Caco-2 (cell line): ENCODE data around the gene BIRC7. TPM values are rescaled to one million over a fixed set of nuclear protein-coding genes. Genes with fewer than 3 reads are reported as not detected.
A peak's percentile ranks its signal among the peaks of the same experiment; 100 is the strongest.

Source experiments
- BruUV-seq: library from RNA; stranded (reverse); fragments of 400-500 nt; replicated peaks from 2 replicates; lab custom pipeline; 2021; lab: Mats Ljungman, UMichigan
- CTCF ChIA-PET: fragments of 300-600 bp; sonication (Branson Sonifier 250); formaldehyde crosslinking; loops from one replicate; lab custom pipeline; 2022; ENCODE audit warnings: antibody characterized with exemption; lab: Charles Lee
- POLR2A ChIA-PET: fragments of 300-600 bp; sonication (Branson Sonifier 250); formaldehyde crosslinking; loops from one replicate; lab custom pipeline; 2022; ENCODE audit warnings: antibody characterized with exemption; lab: Charles Lee
- DNase-seq, 2 experiments: peaks; one replicate each; pipeline versions ENCODE4 v3.0.0 to v3.0.0-alpha.2; 2020 to 2022
- H3K27me3 ChIP-seq: replicated peaks from 2 replicates; pipeline ENCODE4 v1.6.0; 2011; ENCODE audit warnings: low read length; ENCODE audit not compliant: control insufficient read depth, insufficient read depth
- H3K36me3 ChIP-seq: 2 replicates; pipeline ENCODE4 v1.5.1; 2011; ENCODE audit warnings: low read length; ENCODE audit not compliant: control insufficient read depth, insufficient read depth
- H3K4me1 ChIP-seq: fragments of 250-450 bp; sonication (Bioruptor Pico); 2 replicates; pipeline ENCODE4 v1.5.1; 2020; ENCODE audit warnings: mild to moderate bottlenecking
- H3K4me3 ChIP-seq: 2 replicates; pipeline ENCODE4 v1.5.1; 2011; ENCODE audit warnings: low read depth, mild to moderate bottlenecking, control low read depth, low read length
- H3K9me3 ChIP-seq: fragments of 250-450 bp; sonication (Bioruptor Pico); 2 replicates; pipeline ENCODE4 v1.5.1; 2020; ENCODE audit warnings: mild to moderate bottlenecking, moderate library complexity
- H3K27ac Mint-ChIP-seq: one replicate; pipeline ENCODE4 v1.8.0; 2022; ENCODE audit warnings: mixed read lengths; ENCODE audit not compliant: unreplicated experiment
- H3K27me3 Mint-ChIP-seq: one replicate; pipeline ENCODE4 v1.8.0; 2022; ENCODE audit warnings: mixed read lengths; ENCODE audit not compliant: insufficient read depth, unreplicated experiment
- H3K36me3 Mint-ChIP-seq: one replicate; pipeline ENCODE4 v1.8.0; 2022; ENCODE audit warnings: mild to moderate bottlenecking, mixed read lengths; ENCODE audit not compliant: insufficient read depth, unreplicated experiment
- H3K4me1 Mint-ChIP-seq: one replicate; pipeline ENCODE4 v1.8.0; 2022; ENCODE audit warnings: low read depth, mixed read lengths; ENCODE audit not compliant: unreplicated experiment
- H3K4me3 Mint-ChIP-seq: one replicate; pipeline ENCODE4 v1.8.0; 2022; ENCODE audit warnings: mild to moderate bottlenecking, moderate library complexity, mixed read lengths; ENCODE audit not compliant: unreplicated experiment
- H3K9me3 Mint-ChIP-seq: one replicate; pipeline ENCODE4 v1.8.0; 2022; ENCODE audit warnings: mixed read lengths; ENCODE audit not compliant: unreplicated experiment
- intact Hi-C: fragments of 100-400 bp; cut with micrococcal nuclease; formaldehyde crosslinking; loops from one replicate; pipeline ENCODE4 v1.10.0; 2022; ENCODE audit not compliant: unreplicated experiment
- total RNA-seq: library from RNA; stranded (reverse); gene quantifications from 2 replicates; pipeline ENCODE4 v1.2.3, GENCODE V29; 2022
- TF ChIP-seq, protein P1 (sequence below), 2 experiments: fragments of 200-600 bp in 1 of 2; IDR thresholded peaks; 1 replicate in 1 of 2; 2 replicates in 1 of 2; pipeline versions ENCODE4 v1.5.1 to v1.8.0; 2011 to 2022; ENCODE audit warnings: antibody characterized with exemption in 1 of 2, control low read depth in 1 of 2, inconsistent platforms in 1 of 2, low read depth in 1 of 2, low read length in 1 of 2, mild to moderate bottlenecking in 1 of 2, moderate library complexity in 1 of 2; ENCODE audit not compliant: insufficient read depth in 1 of 2, severe bottlenecking in 1 of 2, unreplicated experiment in 1 of 2

Gene BIRC7
- total RNA-seq, 1 experiment from 2014 or later: 0.54 TPM

DNA sequence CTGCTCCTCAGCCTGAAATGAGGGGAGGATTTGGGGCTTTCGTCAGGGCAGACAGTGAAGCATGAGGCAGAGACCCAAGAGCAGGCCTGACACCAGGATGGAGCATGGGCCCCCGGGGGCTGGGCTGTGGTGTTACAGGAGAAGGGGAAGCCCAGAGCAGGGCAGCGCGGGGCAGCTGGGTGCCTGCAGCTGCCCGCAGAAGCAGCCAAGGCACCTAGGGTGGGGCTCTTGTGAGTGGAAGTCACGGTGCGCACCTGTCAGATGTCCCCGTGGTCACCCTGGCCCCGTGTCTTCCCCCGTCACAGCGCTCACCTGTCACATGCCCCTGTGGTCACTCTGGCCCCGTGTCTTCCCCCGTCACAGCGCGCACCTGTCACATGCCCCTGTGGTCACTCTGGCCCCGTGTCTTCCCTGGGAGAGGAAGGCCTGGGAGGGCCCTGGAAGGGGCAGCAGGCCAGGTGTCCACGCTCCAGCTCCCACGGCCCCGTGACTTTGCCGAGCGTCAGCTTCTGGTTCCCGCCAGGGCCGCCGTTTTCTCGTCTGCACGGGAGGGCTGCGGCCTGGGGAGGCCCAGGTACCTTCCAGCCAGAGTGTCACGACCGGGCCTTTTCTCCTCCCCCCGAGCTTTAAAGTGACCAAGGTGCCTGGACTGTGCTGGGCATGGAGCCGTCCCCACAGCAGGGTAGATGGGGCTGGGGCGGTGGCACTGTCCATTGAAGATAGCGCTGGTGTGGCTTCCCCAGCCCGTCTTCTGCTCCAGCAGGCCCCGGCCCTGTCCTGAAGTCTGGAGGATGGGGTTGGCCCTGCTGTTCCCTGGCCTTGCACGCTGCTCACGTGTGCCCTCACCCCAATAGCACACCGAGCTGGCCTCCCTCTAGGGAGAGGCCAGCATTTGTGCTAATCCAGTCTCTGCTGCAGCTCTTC, 46.3 kb downstream of the BIRC7 start:
- H3K4me3 ChIP-seq: no peak overlapping the region
- intact Hi-C loops: no loop called here
- no peaks in the 10 kb centered on the region for H3K27me3 ChIP-seq
- Mint-ChIP-seq H3K36me3 (peaks cover 99% of the 10 kb centered on the region), H3K4me1 (no peaks in the 10 kb centered on the region), H3K27ac (peak overlapping the region; percentile 72), H3K4me3 (no peak overlapping the region), H3K9me3 (no peaks in the 10 kb centered on the region), H3K27me3 (no peaks in the 10 kb centered on the region)
- TF ChIP-seq, protein P1, sequence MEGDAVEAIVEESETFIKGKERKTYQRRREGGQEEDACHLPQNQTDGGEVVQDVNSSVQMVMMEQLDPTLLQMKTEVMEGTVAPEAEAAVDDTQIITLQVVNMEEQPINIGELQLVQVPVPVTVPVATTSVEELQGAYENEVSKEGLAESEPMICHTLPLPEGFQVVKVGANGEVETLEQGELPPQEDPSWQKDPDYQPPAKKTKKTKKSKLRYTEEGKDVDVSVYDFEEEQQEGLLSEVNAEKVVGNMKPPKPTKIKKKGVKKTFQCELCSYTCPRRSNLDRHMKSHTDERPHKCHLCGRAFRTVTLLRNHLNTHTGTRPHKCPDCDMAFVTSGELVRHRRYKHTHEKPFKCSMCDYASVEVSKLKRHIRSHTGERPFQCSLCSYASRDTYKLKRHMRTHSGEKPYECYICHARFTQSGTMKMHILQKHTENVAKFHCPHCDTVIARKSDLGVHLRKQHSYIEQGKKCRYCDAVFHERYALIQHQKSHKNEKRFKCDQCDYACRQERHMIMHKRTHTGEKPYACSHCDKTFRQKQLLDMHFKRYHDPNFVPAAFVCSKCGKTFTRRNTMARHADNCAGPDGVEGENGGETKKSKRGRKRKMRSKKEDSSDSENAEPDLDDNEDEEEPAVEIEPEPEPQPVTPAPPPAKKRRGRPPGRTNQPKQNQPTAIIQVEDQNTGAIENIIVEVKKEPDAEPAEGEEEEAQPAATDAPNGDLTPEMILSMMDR (IDR thresholded peaks at IDR 0.05; ENCODE audit: insufficient read depth in 1 of 2, low read depth in 1 of 2, low read length in 1 of 2, severe bottlenecking in 1 of 2, unreplicated experiment in 1 of 2): no peak
- no peak for DNase-seq
- no peaks in the 10 kb centered on the region for H3K9me3 ChIP-seq
- no peaks in the 10 kb centered on the region for H3K4me1 ChIP-seq
- BruUV-seq: no TSS peak
- CTCF ChIA-PET: interaction anchor here (0.6 to 4.4 kb wide), 7 partner anchors 9 to 59 kb away, joined by 3 to 30 read pairs (median 3); no protein-coding TSS in a partner anchor
- POLR2A ChIA-PET: interaction anchor here (0.6 kb wide), 1 partner anchor 46 kb away, joined by 3 read pairs; the partner anchor contains the start of gene BIRC7
- H3K36me3 ChIP-seq: peaks cover 15% of the 10 kb centered on the region

DNA sequence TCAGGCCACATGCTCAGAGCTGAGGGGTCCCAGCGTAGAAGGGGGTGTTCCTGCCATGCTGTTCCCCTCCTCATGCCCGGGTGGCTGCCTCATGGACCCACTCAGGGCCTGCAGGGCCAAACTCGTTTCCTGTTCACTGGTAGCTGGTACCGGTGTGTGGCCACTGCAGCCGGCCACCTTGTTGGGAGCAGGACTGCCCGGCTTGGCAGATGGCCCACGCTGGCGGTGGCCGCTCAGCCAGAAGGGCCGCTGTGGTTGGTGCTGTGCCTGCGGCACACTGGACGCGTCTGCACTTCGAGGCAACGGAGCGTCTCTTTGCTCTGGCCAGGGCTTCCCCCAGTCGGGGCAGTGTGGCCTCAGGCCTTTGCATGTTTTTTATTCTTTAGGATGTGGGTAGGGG, 47.2 kb downstream of the BIRC7 start:
- Mint-ChIP-seq H3K27ac (no peak overlapping the region), H3K9me3 (no peaks in the 10 kb centered on the region), H3K36me3 (peaks cover 99% of the 10 kb centered on the region), H3K4me1 (no peaks in the 10 kb centered on the region), H3K4me3 (no peak overlapping the region), H3K27me3 (no peaks in the 10 kb centered on the region)
- Histone ChIP-seq H3K9me3 (no peaks in the 10 kb centered on the region), H3K4me3 (no peak overlapping the region), H3K27me3 (no peaks in the 10 kb centered on the region), H3K4me1 (no peaks in the 10 kb centered on the region), H3K36me3 (peaks cover 10% of the 10 kb centered on the region)
- DNase-seq: no peak
- TF ChIP-seq, protein P1 (IDR thresholded peaks at IDR 0.05; ENCODE audit: insufficient read depth in 1 of 2, low read depth in 1 of 2, low read length in 1 of 2, severe bottlenecking in 1 of 2, unreplicated experiment in 1 of 2): no peak
- ChIA-PET POLR2A (no interaction called here), CTCF (interaction anchor here (4.4 kb wide), 1 partner anchor 59 kb away, joined by 30 read pairs; no protein-coding TSS in a partner anchor)
- intact Hi-C loops: no loop called here
- BruUV-seq: no TSS peak

DNA sequence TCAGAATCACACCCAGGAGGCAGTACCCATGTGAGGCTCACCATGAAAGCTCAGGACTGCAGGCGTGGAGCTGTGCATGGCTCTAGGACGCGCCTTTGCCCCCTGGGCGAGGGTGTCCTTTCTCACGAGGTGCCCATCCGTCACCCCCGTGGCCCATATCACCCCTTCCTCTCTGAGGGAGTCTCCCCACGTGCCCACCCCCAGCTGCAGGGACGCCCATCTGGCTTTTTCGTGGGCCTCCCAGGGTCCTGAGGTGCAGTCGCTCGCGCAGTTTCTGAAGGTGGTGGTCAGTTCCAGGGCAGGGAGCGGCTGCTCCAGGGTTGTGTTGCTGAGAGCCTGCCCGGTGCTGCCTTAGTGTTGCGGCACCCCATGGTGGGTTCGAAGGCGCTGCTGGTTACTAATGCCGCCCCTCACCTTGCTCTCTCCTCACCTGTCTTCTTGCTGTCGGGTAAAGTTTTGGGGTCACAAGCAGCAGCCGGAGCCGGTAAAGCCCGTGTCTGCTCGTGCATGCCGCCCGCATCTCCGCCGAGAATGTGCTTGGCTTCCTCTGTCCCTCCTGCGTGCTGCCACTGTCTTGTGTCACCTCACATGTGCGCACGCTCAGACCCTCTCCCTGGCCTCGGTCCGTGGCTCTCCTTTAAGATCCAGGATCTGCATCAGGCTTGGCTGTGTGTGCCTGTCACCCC, 47.8 kb downstream of the BIRC7 start:
- Mint-ChIP-seq H3K27ac (no peak overlapping the region), H3K9me3 (no peaks in the 10 kb centered on the region), H3K4me1 (no peaks in the 10 kb centered on the region), H3K4me3 (no peak overlapping the region), H3K27me3 (no peaks in the 10 kb centered on the region), H3K36me3 (peaks cover 99% of the 10 kb centered on the region)
- no peak for DNase-seq
- CTCF ChIA-PET: interaction anchor here (3.8 to 4.4 kb wide), 2 partner anchors 60 kb away, joined by 18 to 30 read pairs; no protein-coding TSS in a partner anchor
- H3K4me1 ChIP-seq: no peaks in the 10 kb centered on the region
- TF ChIP-seq, protein P1 (IDR thresholded peaks at IDR 0.05; ENCODE audit: insufficient read depth in 1 of 2, low read depth in 1 of 2, low read length in 1 of 2, severe bottlenecking in 1 of 2, unreplicated experiment in 1 of 2): no peak
- no TSS peak for BruUV-seq
- H3K27me3 ChIP-seq: no peaks in the 10 kb centered on the region
- POLR2A ChIA-PET: interaction anchor here (1.5 kb wide), 1 partner anchor 11 kb away, joined by 3 read pairs; the partner anchor contains the start of gene ARFGAP1
- peaks cover 9% of the 10 kb centered on the region for H3K36me3 ChIP-seq
- no peak overlapping the region for H3K4me3 ChIP-seq
- intact Hi-C loops: no loop called here
- no peaks in the 10 kb centered on the region for H3K9me3 ChIP-seq
